ENCODE data around the gene CCDC186.

DNA sequence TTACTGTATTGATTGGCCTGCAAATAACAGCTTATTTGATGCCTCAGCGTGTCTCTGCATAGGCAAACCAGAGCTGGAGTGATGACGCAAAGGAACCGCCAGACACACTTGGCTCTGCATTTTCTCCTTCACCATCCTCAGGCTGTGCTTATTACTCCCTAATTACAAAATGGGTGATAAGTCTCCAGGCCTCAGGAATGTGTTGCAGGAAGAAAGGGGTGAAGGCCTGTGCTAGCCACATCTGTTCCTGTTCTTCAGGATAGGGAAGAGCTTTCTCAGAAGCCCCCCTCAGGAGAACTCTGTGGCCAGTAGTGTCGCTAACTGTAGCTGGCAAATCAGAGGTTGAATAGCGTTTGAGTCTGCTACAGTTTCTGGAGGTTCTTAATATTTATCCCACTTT is 10.3 kb upstream of the CCDC186 start:
- TF ChIP-seq, protein P1, sequence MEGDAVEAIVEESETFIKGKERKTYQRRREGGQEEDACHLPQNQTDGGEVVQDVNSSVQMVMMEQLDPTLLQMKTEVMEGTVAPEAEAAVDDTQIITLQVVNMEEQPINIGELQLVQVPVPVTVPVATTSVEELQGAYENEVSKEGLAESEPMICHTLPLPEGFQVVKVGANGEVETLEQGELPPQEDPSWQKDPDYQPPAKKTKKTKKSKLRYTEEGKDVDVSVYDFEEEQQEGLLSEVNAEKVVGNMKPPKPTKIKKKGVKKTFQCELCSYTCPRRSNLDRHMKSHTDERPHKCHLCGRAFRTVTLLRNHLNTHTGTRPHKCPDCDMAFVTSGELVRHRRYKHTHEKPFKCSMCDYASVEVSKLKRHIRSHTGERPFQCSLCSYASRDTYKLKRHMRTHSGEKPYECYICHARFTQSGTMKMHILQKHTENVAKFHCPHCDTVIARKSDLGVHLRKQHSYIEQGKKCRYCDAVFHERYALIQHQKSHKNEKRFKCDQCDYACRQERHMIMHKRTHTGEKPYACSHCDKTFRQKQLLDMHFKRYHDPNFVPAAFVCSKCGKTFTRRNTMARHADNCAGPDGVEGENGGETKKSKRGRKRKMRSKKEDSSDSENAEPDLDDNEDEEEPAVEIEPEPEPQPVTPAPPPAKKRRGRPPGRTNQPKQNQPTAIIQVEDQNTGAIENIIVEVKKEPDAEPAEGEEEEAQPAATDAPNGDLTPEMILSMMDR (IDR thresholded peaks at IDR 0.05), result no peak
- no peak for TF ChIP-seq EZH2phosphoT487 (IDR thresholded peaks at IDR 0.05)
